Kidney (tissue), 14 donors: ENCODE data around the gene CCR6. TPM values are rescaled to one million over a fixed set of nuclear protein-coding genes. Genes with fewer than 3 reads are reported as not detected.

ENCODE experiments used
- DNase-seq, 5 donors: peaks; one replicate each; pipeline ENCODE4 v3.0.0-alpha.2; 2013 to 2020
- FAIRE-seq: peaks from 2 replicates; lab custom pipeline; 2012; peaks lifted over from hg19 to GRCh38; lab: Jason Lieb, UNC
- H3K27ac ChIP-seq, 2 donors: one replicate each; pipeline ENCODE4 v1.7.0; 2013; ENCODE audit warnings: low read depth in 2 of 2, low read length in 2 of 2, inconsistent platforms in 1 of 2
- H3K27me3 ChIP-seq: one replicate; pipeline ENCODE4 v1.7.1; 2013; ENCODE audit warnings: low read length, inconsistent platforms; ENCODE audit not compliant: control insufficient read depth, insufficient read depth
- H3K36me3 ChIP-seq, 3 donors: one replicate each; pipeline versions ENCODE4 v1.7.0 to v1.7.1; 2013; ENCODE audit warnings: low read length in 3 of 3, control low read depth in 1 of 3, inconsistent platforms in 1 of 3; ENCODE audit not compliant: insufficient read depth in 3 of 3, control insufficient read depth in 2 of 3
- H3K4me1 ChIP-seq, 3 donors: one replicate each; pipeline versions ENCODE4 v1.7.0 to v1.7.1; 2013; ENCODE audit warnings: low read length in 3 of 3, inconsistent platforms in 1 of 3, low read depth in 1 of 3; ENCODE audit not compliant: control insufficient read depth in 2 of 3, insufficient read depth in 2 of 3
- H3K4me3 ChIP-seq, 3 donors: one replicate each; pipeline versions ENCODE4 v1.7.0 to v1.8.1; 2013; ENCODE audit warnings: low read length in 3 of 3, control low read depth in 1 of 3, inconsistent platforms in 1 of 3
- H3K9ac ChIP-seq, 3 donors: one replicate each; pipeline versions ENCODE4 v1.7.0 to v1.7.1; 2013; ENCODE audit warnings: low read length in 3 of 3, control low read depth in 1 of 3, inconsistent platforms in 1 of 3
- H3K9me3 ChIP-seq, 3 donors: one replicate each; pipeline versions ENCODE4 v1.7.0 to v1.7.1; 2013; ENCODE audit warnings: low read length in 3 of 3, control low read depth in 1 of 3, inconsistent platforms in 1 of 3; ENCODE audit not compliant: control insufficient read depth in 2 of 3, insufficient read depth in 1 of 3
- intact Hi-C: fragments of 100-400 bp; cut with DNase I; formaldehyde crosslinking; loops from one replicate; pipeline ENCODE4 v1.11.1; 2022
- polyA plus RNA-seq: library from polyadenylated mRNA; stranded (reverse); fragments of 350-450 nt; fragmentation: Illumina TruSeq; extraction: RNeasy Lipid Tissue Mini Kit (QIAGEN cat#74804); gene quantifications from one replicate; pipeline ENCODE4 v1.2.3, GENCODE V29; 2014; ENCODE audit warnings: low read depth, low replicate concordance; ENCODE audit not compliant: insufficient read depth
- total RNA-seq: library from RNA; stranded (reverse); fragmentation: NEBNext Ultra II Directional; extraction: Animal tissue kit (Norgen Biotek cat#: 25700); gene quantifications from one replicate; pipeline ENCODE4 v1.2.1, GENCODE V29; 2021
- TF ChIP-seq, protein P1 (sequence below): IDR thresholded peaks from 3 replicates; pipeline ENCODE4 v1.5.1; 2012; ENCODE audit warnings: mild to moderate bottlenecking, moderate library complexity, borderline replicate concordance; ENCODE audit not compliant: insufficient read depth; ENCODE audit errors: extremely low read depth
- donor health status: control.
- donor health status: control.
- donor health status: control.
- donor health status: control.
- donor health status: control.
- donor health status: DM: yes; HTN: yes; CAD: no.
- donor health status: Normal renal cell carcinoma (clear cell type).

CCR6 gene
- total and polyA plus RNA-seq, 2 donors from 2014 or later = 0.43 to 0.54 TPM

DNA sequence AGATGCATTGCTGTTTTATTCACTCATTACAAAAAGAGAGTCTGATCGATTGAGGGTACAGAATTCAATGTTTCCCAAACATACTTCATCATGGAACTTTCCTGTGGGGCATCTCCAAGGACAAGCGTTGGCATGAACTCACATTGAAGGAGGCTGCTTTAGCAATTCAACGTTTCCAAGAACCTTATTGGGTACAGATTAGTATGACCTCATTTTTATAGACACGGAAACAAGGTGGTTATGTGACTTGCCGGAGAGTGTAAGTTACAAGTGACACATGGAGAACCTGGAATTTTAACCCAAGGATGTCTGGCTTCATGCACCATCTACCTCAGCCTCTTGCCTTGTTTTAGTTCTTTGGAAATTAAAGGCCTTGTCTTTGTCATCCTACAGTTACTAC, 26.1 kb downstream of the CCR6 start:
- Histone ChIP-seq H3K36me3 (no peaks in the 10 kb centered on the region), H3K9ac (no peak overlapping the region), H3K27me3 (no peaks in the 10 kb centered on the region), H3K4me1 (peaks cover 0 to 2% (median 0%) of the 10 kb centered on the region in 3 donors), H3K9me3 (no peaks in the 10 kb centered on the region), H3K27ac (no peak overlapping the region), H3K4me3 (no peak overlapping the region)
- FAIRE-seq (no peak), DNase-seq (no peak)
- TF ChIP-seq, protein P1, sequence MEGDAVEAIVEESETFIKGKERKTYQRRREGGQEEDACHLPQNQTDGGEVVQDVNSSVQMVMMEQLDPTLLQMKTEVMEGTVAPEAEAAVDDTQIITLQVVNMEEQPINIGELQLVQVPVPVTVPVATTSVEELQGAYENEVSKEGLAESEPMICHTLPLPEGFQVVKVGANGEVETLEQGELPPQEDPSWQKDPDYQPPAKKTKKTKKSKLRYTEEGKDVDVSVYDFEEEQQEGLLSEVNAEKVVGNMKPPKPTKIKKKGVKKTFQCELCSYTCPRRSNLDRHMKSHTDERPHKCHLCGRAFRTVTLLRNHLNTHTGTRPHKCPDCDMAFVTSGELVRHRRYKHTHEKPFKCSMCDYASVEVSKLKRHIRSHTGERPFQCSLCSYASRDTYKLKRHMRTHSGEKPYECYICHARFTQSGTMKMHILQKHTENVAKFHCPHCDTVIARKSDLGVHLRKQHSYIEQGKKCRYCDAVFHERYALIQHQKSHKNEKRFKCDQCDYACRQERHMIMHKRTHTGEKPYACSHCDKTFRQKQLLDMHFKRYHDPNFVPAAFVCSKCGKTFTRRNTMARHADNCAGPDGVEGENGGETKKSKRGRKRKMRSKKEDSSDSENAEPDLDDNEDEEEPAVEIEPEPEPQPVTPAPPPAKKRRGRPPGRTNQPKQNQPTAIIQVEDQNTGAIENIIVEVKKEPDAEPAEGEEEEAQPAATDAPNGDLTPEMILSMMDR = no peak
- intact Hi-C loops = loop anchor here (10.0 kb wide), 1 partner anchor 374 kb away; no protein-coding TSS in a partner anchor

DNA sequence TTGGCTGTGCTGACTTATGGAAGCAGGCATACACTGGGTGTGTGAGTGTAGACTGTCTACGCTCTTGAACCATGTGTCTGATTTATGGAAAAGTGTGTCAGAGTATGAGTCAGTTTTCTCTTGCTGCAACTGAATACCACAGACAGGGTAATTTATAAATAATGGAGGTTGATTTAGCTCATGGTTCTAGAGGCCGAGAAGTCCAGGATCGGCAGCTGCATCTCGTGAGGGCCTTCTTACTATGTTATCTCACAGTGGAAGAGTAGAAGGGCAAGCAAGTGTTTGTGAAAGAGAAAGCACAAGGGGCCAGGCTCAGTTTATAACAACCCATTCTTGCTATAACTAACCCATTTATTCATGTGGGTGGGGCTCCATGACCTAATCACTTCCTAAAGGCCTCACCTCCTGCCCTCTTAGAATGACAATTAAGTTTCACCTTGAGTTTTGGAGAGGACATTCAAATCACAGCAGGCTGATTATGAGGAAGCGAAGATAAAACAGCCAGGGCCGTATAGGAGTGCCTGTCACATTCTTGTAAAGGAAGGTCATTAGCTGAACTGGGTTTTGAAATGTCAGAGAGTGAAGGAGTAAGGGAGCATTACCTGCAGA, 28.1 kb downstream of the CCR6 start:
- TF ChIP-seq, protein P1 = no peak
- FAIRE-seq = no peak
- intact Hi-C loops = no loop called here

DNA sequence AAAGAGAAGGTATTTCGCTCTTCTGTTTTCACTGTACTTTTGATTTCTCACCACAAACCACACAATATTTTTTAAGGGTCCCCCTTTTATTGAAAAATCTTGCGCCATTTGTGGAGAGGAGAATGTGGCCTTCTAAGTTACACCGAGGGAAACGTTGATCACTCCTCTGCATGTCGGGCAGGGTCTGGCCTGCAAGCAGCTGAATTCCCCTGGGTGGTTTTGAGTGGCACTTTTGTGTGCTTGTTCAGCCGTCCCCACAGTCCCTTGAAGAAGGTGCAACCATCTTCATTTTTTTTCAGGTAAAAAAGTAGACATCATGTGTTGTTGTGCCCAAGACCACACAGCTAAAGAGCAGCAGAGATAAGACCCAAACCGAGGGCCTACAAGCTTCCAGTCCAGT, 28.8 kb downstream of the CCR6 start:
- H3K4me3 ChIP-seq = no peak overlapping the region
- no peak overlapping the region for H3K9ac ChIP-seq
- intact Hi-C loops = no loop called here
- FAIRE-seq (no peak), DNase-seq (no peak)
- no peaks in the 10 kb centered on the region for H3K27me3 ChIP-seq
- TF ChIP-seq, protein P1 = no peak
- H3K4me1 ChIP-seq = peaks cover 0 to 4% (median 4%) of the 10 kb centered on the region in 3 donors
- H3K36me3 ChIP-seq = no peaks in the 10 kb centered on the region
- no peaks in the 10 kb centered on the region for H3K9me3 ChIP-seq
- H3K27ac ChIP-seq = no peak overlapping the region

More for the DNA sequence above, 28.1 kb downstream of the CCR6 start:
- no peak overlapping the region for H3K27ac ChIP-seq
- no peaks in the 10 kb centered on the region for H3K36me3 ChIP-seq
- no peak overlapping the region for H3K9ac ChIP-seq
- peaks cover 0 to 4% (median 4%) of the 10 kb centered on the region in 3 donors for H3K4me1 ChIP-seq
- no peaks in the 10 kb centered on the region for H3K9me3 ChIP-seq
- H3K27me3 ChIP-seq = no peaks in the 10 kb centered on the region
- H3K4me3 ChIP-seq = no peak overlapping the region
- no peak for DNase-seq
